Measurements from ENCODE around the gene AK9.

The AK9 gene

DNA sequence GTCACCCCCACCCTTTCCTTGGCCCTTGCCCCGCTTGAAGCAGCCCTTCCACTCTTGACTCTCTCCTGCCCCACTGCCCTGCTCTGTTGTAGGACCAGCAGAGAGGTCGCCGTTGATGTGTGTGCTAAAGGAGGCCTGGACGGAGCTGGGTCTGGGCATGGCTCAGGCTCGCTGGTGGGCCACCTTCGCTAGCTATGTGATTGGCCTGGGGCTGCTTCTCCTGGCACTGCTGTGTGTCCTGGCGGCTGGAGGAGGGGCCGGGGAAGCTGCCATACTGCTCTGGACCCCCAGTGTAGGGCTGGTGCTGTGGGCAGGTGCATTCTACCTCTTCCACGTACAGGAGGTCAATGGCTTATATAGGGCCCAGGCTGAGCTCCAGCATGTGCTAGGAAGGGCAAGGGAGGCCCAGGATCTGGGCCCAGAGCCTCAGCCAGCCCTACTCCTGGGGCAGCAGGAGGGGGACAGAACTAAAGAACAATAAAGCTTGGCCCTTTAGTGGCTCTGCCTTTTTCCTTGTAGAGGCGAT is 247.5 kb downstream of the AK9 start:
- TF ChIP-seq TAF1 (IDR thresholded peaks at IDR 0.05; ENCODE audit: borderline replicate concordance, insufficient read depth, low read length) (no peak), POLR2AphosphoS5 (IDR thresholded peaks at IDR 0.05; ENCODE audit: low read depth, low read length) (no peak), SIN3A (IDR thresholded peaks at IDR 0.05; ENCODE audit: borderline replicate concordance, insufficient read depth, low read length) (no peak), FOXP2 (optimal IDR thresholded peaks at IDR 0.05; ENCODE audit: borderline replicate concordance, extremely low read depth, extremely low read length, insufficient read depth) (no peak)
- TF ChIP-seq, protein P1, sequence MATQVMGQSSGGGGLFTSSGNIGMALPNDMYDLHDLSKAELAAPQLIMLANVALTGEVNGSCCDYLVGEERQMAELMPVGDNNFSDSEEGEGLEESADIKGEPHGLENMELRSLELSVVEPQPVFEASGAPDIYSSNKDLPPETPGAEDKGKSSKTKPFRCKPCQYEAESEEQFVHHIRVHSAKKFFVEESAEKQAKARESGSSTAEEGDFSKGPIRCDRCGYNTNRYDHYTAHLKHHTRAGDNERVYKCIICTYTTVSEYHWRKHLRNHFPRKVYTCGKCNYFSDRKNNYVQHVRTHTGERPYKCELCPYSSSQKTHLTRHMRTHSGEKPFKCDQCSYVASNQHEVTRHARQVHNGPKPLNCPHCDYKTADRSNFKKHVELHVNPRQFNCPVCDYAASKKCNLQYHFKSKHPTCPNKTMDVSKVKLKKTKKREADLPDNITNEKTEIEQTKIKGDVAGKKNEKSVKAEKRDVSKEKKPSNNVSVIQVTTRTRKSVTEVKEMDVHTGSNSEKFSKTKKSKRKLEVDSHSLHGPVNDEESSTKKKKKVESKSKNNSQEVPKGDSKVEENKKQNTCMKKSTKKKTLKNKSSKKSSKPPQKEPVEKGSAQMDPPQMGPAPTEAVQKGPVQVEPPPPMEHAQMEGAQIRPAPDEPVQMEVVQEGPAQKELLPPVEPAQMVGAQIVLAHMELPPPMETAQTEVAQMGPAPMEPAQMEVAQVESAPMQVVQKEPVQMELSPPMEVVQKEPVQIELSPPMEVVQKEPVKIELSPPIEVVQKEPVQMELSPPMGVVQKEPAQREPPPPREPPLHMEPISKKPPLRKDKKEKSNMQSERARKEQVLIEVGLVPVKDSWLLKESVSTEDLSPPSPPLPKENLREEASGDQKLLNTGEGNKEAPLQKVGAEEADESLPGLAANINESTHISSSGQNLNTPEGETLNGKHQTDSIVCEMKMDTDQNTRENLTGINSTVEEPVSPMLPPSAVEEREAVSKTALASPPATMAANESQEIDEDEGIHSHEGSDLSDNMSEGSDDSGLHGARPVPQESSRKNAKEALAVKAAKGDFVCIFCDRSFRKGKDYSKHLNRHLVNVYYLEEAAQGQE (IDR thresholded peaks at IDR 0.05; ENCODE audit: insufficient read depth in 1 of 2, low read depth in 2 of 2, low read length in 2 of 2) = no peak
